ENCODE results near the gene FAAP24. TPM values are rescaled to one million over a fixed set of nuclear protein-coding genes. Genes with fewer than 3 reads are reported as not detected.
A peak's percentile ranks its signal among the peaks of the same experiment; 100 is the strongest.

Gene FAAP24
- total RNA-seq, 1 experiment from 2014 or later: 6.0 TPM

DNA sequence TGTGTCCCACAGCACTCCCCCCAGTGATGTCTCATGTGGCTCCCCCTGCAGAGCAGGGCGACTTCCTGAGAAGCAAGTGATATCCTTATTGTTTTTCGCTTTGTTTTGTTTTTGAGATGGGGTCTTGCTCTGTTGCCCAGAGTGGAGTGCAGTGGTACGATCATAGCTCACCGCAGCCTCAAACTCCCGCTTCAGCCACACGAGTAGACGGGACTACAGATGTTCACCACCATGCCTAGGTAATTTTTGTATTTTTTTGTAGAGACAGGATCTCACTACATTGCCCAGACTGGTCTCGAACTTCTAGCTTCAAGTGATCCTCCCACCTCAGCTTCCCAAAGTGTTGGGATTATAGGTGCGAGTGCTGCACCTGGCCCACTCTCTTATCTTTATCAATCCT, 5.3 kb upstream of the FAAP24 start:
- TF ChIP-seq, protein P1, sequence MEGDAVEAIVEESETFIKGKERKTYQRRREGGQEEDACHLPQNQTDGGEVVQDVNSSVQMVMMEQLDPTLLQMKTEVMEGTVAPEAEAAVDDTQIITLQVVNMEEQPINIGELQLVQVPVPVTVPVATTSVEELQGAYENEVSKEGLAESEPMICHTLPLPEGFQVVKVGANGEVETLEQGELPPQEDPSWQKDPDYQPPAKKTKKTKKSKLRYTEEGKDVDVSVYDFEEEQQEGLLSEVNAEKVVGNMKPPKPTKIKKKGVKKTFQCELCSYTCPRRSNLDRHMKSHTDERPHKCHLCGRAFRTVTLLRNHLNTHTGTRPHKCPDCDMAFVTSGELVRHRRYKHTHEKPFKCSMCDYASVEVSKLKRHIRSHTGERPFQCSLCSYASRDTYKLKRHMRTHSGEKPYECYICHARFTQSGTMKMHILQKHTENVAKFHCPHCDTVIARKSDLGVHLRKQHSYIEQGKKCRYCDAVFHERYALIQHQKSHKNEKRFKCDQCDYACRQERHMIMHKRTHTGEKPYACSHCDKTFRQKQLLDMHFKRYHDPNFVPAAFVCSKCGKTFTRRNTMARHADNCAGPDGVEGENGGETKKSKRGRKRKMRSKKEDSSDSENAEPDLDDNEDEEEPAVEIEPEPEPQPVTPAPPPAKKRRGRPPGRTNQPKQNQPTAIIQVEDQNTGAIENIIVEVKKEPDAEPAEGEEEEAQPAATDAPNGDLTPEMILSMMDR (conservative IDR thresholded peaks at IDR 0.05): no peak
- no peaks in the 10 kb centered on the region for H3K4me1 ChIP-seq (ENCODE audit: insufficient read depth, low read length)
- Mint-ChIP-seq H3K27ac (peak overlapping the region in 2 of 3 experiments; percentile 39 to 91; a peak in 2 of 7 replicates), H3K4me3 (no peak overlapping the region), H3K9me3 (no peaks in the 10 kb centered on the region; a peak in 1 of 5 replicates), H3K27me3 (ENCODE audit: low read depth) (no peaks in the 10 kb centered on the region), H3K36me3 (ENCODE audit: insufficient read depth in 1 of 3, low read depth in 3 of 3) (peaks cover 6 to 33% (median 20%) of the 10 kb centered on the region in 3 experiments), H3K4me1 (peaks cover 4 to 5% of the 10 kb centered on the region in 2 experiments)
- no peak overlapping the region for H2AFZ ChIP-seq (ENCODE audit: low read length)
- H3K79me1 ChIP-seq (ENCODE audit: insufficient read depth, low read depth, low read length, poor library complexity, severe bottlenecking): no peaks in the 10 kb centered on the region
- no peak overlapping the region for H3K9ac ChIP-seq (ENCODE audit: extremely low read depth, insufficient read length, low read length)
- no peaks in the 10 kb centered on the region for H3K27me3 ChIP-seq (ENCODE audit: insufficient read depth, low read length)
- no peak overlapping the region for H2AK5ac ChIP-seq (ENCODE audit: insufficient read length, low read length)
- no peak for DNase-seq
- H3K4me2 ChIP-seq (ENCODE audit: insufficient read depth, insufficient read length, low read length): no peak overlapping the region
- no peak overlapping the region for H4K91ac ChIP-seq (ENCODE audit: insufficient read length, low read depth, low read length)
- no peak overlapping the region for H3K56ac ChIP-seq (ENCODE audit: insufficient read length, low read depth, low read length)
- no peaks in the 10 kb centered on the region for H4K20me1 ChIP-seq (ENCODE audit: control insufficient read depth, insufficient read depth, insufficient read length)
- WGBS (ENCODE audit: extremely low coverage, insufficient read length, low lambda C conversion rate): no CpG with 5 or more reads among the region's 9 CpGs
- H3K14ac ChIP-seq (ENCODE audit: insufficient read depth, low read length): no peak overlapping the region
- no peaks in the 10 kb centered on the region for H3K23me2 ChIP-seq (ENCODE audit: insufficient read length, low read depth, low read length, poor library complexity, severe bottlenecking)
- no peak overlapping the region for H3K4ac ChIP-seq (ENCODE audit: low read depth, low read length)
- H3K27ac ChIP-seq (ENCODE audit: insufficient read length, low read depth, low read length): no peak overlapping the region
- H3T11ph ChIP-seq (ENCODE audit: low read length): no peak overlapping the region
- no peak overlapping the region for H2BK5ac ChIP-seq (ENCODE audit: insufficient read length, low read length)
- no peak overlapping the region for H2BK12ac ChIP-seq (ENCODE audit: insufficient read length, low read depth, low read length)
- H2BK15ac ChIP-seq (ENCODE audit: low read depth, low read length): no peak overlapping the region
- no peak overlapping the region for H2BK120ac ChIP-seq (ENCODE audit: low read depth, low read length, poor library complexity, severe bottlenecking)
- no peak overlapping the region for H4K5ac ChIP-seq (ENCODE audit: insufficient read length, low read depth, low read length)
- no peak overlapping the region for H3K23ac ChIP-seq (ENCODE audit: insufficient read length, low read depth, low read length)
- H3K79me2 ChIP-seq (ENCODE audit: insufficient read depth, low read length): peaks cover 3% of the 10 kb centered on the region; the same call in 1 of the 2 replicates
- H4K8ac ChIP-seq (replicated peaks; ENCODE audit: insufficient read length, low read depth, low read length): no peak overlapping the region
- H3K9me3 ChIP-seq (ENCODE audit: control insufficient read depth, low read depth, low read length): no peaks in the 10 kb centered on the region
- no peak overlapping the region for H2BK20ac ChIP-seq (ENCODE audit: low read depth, low read length, poor library complexity, severe bottlenecking)
- H3K18ac ChIP-seq (ENCODE audit: insufficient read length, low read depth, low read length): no peak overlapping the region

Data from H9 (cell line).